Measurements from ENCODE around the gene F3.

DNA sequence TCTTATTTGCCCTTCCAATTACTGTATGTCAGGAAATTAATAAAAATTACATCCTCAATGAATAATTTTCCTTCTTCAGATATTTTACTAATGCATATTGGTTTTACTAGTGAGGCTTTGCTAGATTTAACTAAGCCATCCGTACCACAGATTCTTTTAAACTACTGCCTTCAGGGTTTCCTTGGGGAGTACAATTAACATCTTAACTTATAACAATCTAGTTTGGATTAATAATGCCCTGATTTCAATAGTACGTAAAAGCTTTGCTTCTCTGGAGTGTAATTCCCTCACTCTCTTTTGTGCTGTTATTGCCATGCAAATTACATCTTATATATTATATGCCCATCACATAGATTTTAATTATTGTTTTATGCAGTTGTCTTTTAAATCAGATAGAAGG lies 24.3 kb upstream of the F3 start:
- TF ChIP-seq, protein P1, sequence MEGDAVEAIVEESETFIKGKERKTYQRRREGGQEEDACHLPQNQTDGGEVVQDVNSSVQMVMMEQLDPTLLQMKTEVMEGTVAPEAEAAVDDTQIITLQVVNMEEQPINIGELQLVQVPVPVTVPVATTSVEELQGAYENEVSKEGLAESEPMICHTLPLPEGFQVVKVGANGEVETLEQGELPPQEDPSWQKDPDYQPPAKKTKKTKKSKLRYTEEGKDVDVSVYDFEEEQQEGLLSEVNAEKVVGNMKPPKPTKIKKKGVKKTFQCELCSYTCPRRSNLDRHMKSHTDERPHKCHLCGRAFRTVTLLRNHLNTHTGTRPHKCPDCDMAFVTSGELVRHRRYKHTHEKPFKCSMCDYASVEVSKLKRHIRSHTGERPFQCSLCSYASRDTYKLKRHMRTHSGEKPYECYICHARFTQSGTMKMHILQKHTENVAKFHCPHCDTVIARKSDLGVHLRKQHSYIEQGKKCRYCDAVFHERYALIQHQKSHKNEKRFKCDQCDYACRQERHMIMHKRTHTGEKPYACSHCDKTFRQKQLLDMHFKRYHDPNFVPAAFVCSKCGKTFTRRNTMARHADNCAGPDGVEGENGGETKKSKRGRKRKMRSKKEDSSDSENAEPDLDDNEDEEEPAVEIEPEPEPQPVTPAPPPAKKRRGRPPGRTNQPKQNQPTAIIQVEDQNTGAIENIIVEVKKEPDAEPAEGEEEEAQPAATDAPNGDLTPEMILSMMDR (IDR thresholded peaks at IDR 0.05) = no peak
- TF ChIP-seq BHLHE40 (IDR thresholded peaks at IDR 0.05; ENCODE audit: low read depth, low read length) (no peak), POLR2AphosphoS2 (conservative IDR thresholded peaks at IDR 0.05; ENCODE audit: low read length) (no peak), MAZ (IDR thresholded peaks at IDR 0.05; ENCODE audit: borderline replicate concordance, low read depth, low read length) (no peak), POLR2A (IDR thresholded peaks at IDR 0.05; ENCODE audit: low read length) (no peak), KDM5A (IDR thresholded peaks at IDR 0.05) (no peak)
- TF ChIP-seq, protein P2, sequence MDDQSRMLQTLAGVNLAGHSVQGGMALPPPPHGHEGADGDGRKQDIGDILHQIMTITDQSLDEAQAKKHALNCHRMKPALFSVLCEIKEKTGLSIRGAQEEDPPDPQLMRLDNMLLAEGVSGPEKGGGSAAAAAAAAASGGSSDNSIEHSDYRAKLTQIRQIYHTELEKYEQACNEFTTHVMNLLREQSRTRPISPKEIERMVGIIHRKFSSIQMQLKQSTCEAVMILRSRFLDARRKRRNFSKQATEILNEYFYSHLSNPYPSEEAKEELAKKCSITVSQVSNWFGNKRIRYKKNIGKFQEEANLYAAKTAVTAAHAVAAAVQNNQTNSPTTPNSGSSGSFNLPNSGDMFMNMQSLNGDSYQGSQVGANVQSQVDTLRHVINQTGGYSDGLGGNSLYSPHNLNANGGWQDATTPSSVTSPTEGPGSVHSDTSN (IDR thresholded peaks at IDR 0.05) = no peak
